GM12891 (cell line): ENCODE measurements around the gene MYO18A.
A peak's percentile ranks its signal among the peaks of the same experiment; 100 is the strongest.

Experiments used
- DNase-seq: peaks from one replicate; pipeline ENCODE4 v3.0.0; 2011; ENCODE audit warnings: low spot score; ENCODE audit not compliant: insufficient read length
- FAIRE-seq: peaks from 2 replicates; lab custom pipeline; 2011; peaks lifted over from hg19 to GRCh38; lab: Jason Lieb, UNC
- PAX5 ChIP-seq: IDR thresholded peaks from 2 replicates; pipeline ENCODE4 v1.6.1; 2011; ENCODE audit warnings: low read length, moderate library complexity, mild to moderate bottlenecking; ENCODE audit not compliant: insufficient read depth, severe bottlenecking
- POLR2A ChIP-seq: IDR thresholded peaks from 2 replicates; pipeline ENCODE4 v1.6.1; 2011; ENCODE audit warnings: low read depth, low read length, control low read depth
- POLR2AphosphoS5 ChIP-seq: IDR thresholded peaks from 2 replicates; pipeline ENCODE4 v1.6.1; 2011; ENCODE audit warnings: low read depth, low read length, control low read depth
- POU2F2 ChIP-seq: IDR thresholded peaks from 2 replicates; pipeline ENCODE4 v1.6.1; 2011; ENCODE audit warnings: low read depth, mild to moderate bottlenecking, control low read depth, low read length, moderate library complexity
- SPI1 ChIP-seq: IDR thresholded peaks from 2 replicates; pipeline ENCODE4 v1.6.1; 2011; ENCODE audit warnings: low read depth, low read length, control low read depth
- TAF1 ChIP-seq: IDR thresholded peaks from 2 replicates; pipeline ENCODE4 v1.6.1; 2011; ENCODE audit warnings: low read depth, low read length, control low read depth

Gene MYO18A

GRCh38 chr17:29078183-29079045 is 101.8 kb downstream of the MYO18A start:
- FAIRE-seq: no peak
- no peak for DNase-seq
- no peak for TF ChIP-seq POLR2AphosphoS5
- no peak for TF ChIP-seq POLR2A
- no peak for TF ChIP-seq POU2F2
- no peak for TF ChIP-seq SPI1
- TF ChIP-seq PAX5: no peak
- no peak for TF ChIP-seq TAF1

- TF ChIP-seq POU2F2: no peak
- no peak for TF ChIP-seq PAX5
- TF ChIP-seq POLR2A: no peak
- TF ChIP-seq POLR2AphosphoS5: no peak
- peak; percentile 36; the same call in 1 of the 2 replicates for TF ChIP-seq SPI1
- TF ChIP-seq TAF1: no peak
- no peak for DNase-seq
- no peak for FAIRE-seq
These were observed 102.9 kb downstream of the MYO18A start for GRCh38 chr17:29077320-29077719.

- no peak for FAIRE-seq
These were observed 103.5 kb downstream of the MYO18A start for GRCh38 chr17:29076722-29077121.

GRCh38 chr17:29076087-29076486 is 104.1 kb downstream of the MYO18A start:
- TF ChIP-seq POLR2A (no peak), SPI1 (no peak)
- FAIRE-seq: no peak

More at GRCh38 chr17:29076722-29077121, 103.5 kb downstream of the MYO18A start:
- TF ChIP-seq POLR2A (no peak), POLR2AphosphoS5 (no peak), SPI1 (no peak), TAF1 (no peak), POU2F2 (no peak), PAX5 (no peak)
- no peak for DNase-seq

GRCh38 chr17:29074488-29074887 is 105.7 kb downstream of the MYO18A start:
- TF ChIP-seq POLR2AphosphoS5 (no peak), TAF1 (no peak), PAX5 (no peak), POLR2A (no peak), SPI1 (no peak), POU2F2 (no peak)
- FAIRE-seq (no peak), DNase-seq (no peak)

More at GRCh38 chr17:29076087-29076486, 104.1 kb downstream of the MYO18A start:
- no peak for DNase-seq

- no peak for DNase-seq
- TF ChIP-seq SPI1: no peak
- TF ChIP-seq POLR2A: no peak
- no peak for TF ChIP-seq POLR2AphosphoS5
- TF ChIP-seq POU2F2: no peak
- no peak for TF ChIP-seq PAX5
- no peak for TF ChIP-seq TAF1
- FAIRE-seq: no peak
These were observed 106.7 kb downstream of the MYO18A start for GRCh38 chr17:29073520-29073919.

- TF ChIP-seq SPI1 (no peak), POU2F2 (no peak), TAF1 (no peak), POLR2AphosphoS5 (no peak), POLR2A (no peak), PAX5 (no peak)
- FAIRE-seq (no peak), DNase-seq (no peak)
These were observed 107.2 kb downstream of the MYO18A start for GRCh38 chr17:29073045-29073444.

- no peak for DNase-seq
- FAIRE-seq: no peak
- no peak for TF ChIP-seq POLR2AphosphoS5
- TF ChIP-seq TAF1: no peak
- TF ChIP-seq POLR2A: no peak
- TF ChIP-seq PAX5: no peak
These were observed 108.9 kb downstream of the MYO18A start for GRCh38 chr17:29071303-29071702.

GRCh38 chr17:29070781-29071180 is 109.4 kb downstream of the MYO18A start:
- no peak for FAIRE-seq
- no peak for DNase-seq
- TF ChIP-seq TAF1 (no peak), PAX5 (no peak), POU2F2 (no peak), SPI1 (no peak), POLR2AphosphoS5 (no peak), POLR2A (no peak)

- DNase-seq (no peak), FAIRE-seq (no peak)
- TF ChIP-seq PAX5: no peak
- TF ChIP-seq POU2F2: no peak
- TF ChIP-seq SPI1: no peak
- no peak for TF ChIP-seq POLR2A
- TF ChIP-seq POLR2AphosphoS5: no peak
- TF ChIP-seq TAF1: no peak
These were observed 109.9 kb downstream of the MYO18A start for GRCh38 chr17:29070308-29070707.
